ENCODE results near the gene NDUFB6.

The NDUFB6 gene

GRCh38 chr9:32516241-32516640 is 56.7 kb downstream of the NDUFB6 start:
- no peak for DNase-seq

GRCh38 chr9:32508728-32509127 is 64.2 kb downstream of the NDUFB6 start:
- no peak for DNase-seq

- no peak for DNase-seq
These were observed 70.0 kb downstream of the NDUFB6 start for GRCh38 chr9:32503008-32503407.

Measured in KG1 (cell line).